GM18502 (cell line): Measurements from ENCODE around the gene SERPINB5.

Experiments
- ATAC-seq: cut with Tn5 transposase; IDR thresholded peaks from one replicate; pipeline ENCODE4 v1.9.1; 2021; ENCODE audit warnings: mild to moderate bottlenecking; ENCODE audit not compliant: unreplicated experiment, poor library complexity

Gene SERPINB5

GRCh38 chr18:63520053-63520685 is 43.4 kb downstream of the SERPINB5 start:
- no peak for ATAC-seq

- no peak for ATAC-seq
Measured at GRCh38 chr18:63523660-63524059, 46.9 kb downstream of the SERPINB5 start.

GRCh38 chr18:63527251-63527650 is 50.5 kb downstream of the SERPINB5 start:
- no peak for ATAC-seq

- no peak for ATAC-seq
Measured at GRCh38 chr18:63528863-63529492, 52.2 kb downstream of the SERPINB5 start.

GRCh38 chr18:63532471-63532870 is 55.7 kb downstream of the SERPINB5 start:
- ATAC-seq: no peak

GRCh38 chr18:63534615-63535014 is 57.9 kb downstream of the SERPINB5 start:
- no peak for ATAC-seq

- no peak for ATAC-seq
Measured at GRCh38 chr18:63539904-63540510, 63.2 kb downstream of the SERPINB5 start.

- ATAC-seq: no peak
Measured at GRCh38 chr18:63542069-63542468, 65.3 kb downstream of the SERPINB5 start, which contains the start of gene SERPINB12. SERPINB12 (plus strand) TSS chr18:63542369; CDS start chr18:63556160, 13,791 bp downstream.

GRCh38 chr18:63544017-63544416 is 67.3 kb downstream of the SERPINB5 start:
- no peak for ATAC-seq

GRCh38 chr18:63545000-63545399 is 68.2 kb downstream of the SERPINB5 start:
- ATAC-seq: no peak

- no peak for ATAC-seq
Measured at GRCh38 chr18:63550068-63550467, 73.3 kb downstream of the SERPINB5 start.

- no peak for ATAC-seq
Measured at GRCh38 chr18:63551769-63552168, 75.0 kb downstream of the SERPINB5 start.

- ATAC-seq: no peak
Measured at GRCh38 chr18:63552581-63552980, 75.8 kb downstream of the SERPINB5 start.

- no peak for ATAC-seq
Measured at GRCh38 chr18:63553081-63553480, 76.3 kb downstream of the SERPINB5 start.
